ENCODE measurements around the gene UNC5C. TPM values are rescaled to one million over a fixed set of nuclear protein-coding genes. Genes with fewer than 3 reads are reported as not detected.

Gene UNC5C
- total RNA-seq, 4 donors from 2014 or later, result 1.6 to 4.4 (median 3.2) TPM

- 68% methylated on average over 2 of the region's 2 CpGs; no CpG with 5 or more reads in 1 of the 2 donors for WGBS, 2 donors (ENCODE audit: low coverage in 1 of 2)
- no peak overlapping the region for H3K4me3 ChIP-seq
- no peaks in the 10 kb centered on the region for H3K9me3 ChIP-seq
- TF ChIP-seq POLR2A (IDR thresholded peaks at IDR 0.05), result no peak
- no peak for TF ChIP-seq EP300 (IDR thresholded peaks at IDR 0.05)
- no peaks in the 10 kb centered on the region for H3K36me3 ChIP-seq
- ATAC-seq, result no peak
- H3K27ac ChIP-seq, result no peak overlapping the region
- H3K27me3 ChIP-seq, result no peaks in the 10 kb centered on the region
- H3K4me1 ChIP-seq, result no peaks in the 10 kb centered on the region
Observed at GRCh38 chr4:95524729-95525128, 24.0 kb downstream of the UNC5C start.

DNA sequence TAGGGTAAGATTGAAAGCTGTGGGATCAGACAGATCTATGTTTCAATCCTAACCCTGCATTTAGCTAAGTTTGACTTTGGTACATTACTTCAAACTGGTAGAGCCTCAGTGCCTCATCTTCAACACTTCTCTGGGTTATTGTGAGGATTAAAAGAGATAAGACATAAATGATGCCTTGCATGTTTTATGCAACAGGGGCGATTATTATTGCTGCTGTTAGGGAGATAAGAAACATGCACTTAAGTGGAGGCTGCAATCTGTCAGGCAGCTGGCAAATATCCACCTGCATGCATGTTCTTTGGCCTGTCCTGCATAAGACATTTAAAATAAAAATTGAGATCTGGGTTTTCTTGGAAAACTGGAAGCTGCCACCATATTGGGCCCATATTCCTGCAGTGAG lies 24.6 kb downstream of the UNC5C start:
- Histone ChIP-seq H3K4me3 (no peak overlapping the region), H3K36me3 (no peaks in the 10 kb centered on the region), H3K9me3 (no peaks in the 10 kb centered on the region), H3K27ac (no peak overlapping the region), H3K4me1 (no peaks in the 10 kb centered on the region), H3K27me3 (no peaks in the 10 kb centered on the region)
- TF ChIP-seq POLR2AphosphoS5 (IDR thresholded peaks at IDR 0.05) (no peak), POLR2A (IDR thresholded peaks at IDR 0.05) (no peak), CTCF (IDR thresholded peaks at IDR 0.05) (no peak), EP300 (IDR thresholded peaks at IDR 0.05) (no peak)
- no peak for ATAC-seq
- WGBS, 2 donors (ENCODE audit: low coverage in 1 of 2), result 33 to 60% methylated on average over 1 of the region's 1 CpG

DNA sequence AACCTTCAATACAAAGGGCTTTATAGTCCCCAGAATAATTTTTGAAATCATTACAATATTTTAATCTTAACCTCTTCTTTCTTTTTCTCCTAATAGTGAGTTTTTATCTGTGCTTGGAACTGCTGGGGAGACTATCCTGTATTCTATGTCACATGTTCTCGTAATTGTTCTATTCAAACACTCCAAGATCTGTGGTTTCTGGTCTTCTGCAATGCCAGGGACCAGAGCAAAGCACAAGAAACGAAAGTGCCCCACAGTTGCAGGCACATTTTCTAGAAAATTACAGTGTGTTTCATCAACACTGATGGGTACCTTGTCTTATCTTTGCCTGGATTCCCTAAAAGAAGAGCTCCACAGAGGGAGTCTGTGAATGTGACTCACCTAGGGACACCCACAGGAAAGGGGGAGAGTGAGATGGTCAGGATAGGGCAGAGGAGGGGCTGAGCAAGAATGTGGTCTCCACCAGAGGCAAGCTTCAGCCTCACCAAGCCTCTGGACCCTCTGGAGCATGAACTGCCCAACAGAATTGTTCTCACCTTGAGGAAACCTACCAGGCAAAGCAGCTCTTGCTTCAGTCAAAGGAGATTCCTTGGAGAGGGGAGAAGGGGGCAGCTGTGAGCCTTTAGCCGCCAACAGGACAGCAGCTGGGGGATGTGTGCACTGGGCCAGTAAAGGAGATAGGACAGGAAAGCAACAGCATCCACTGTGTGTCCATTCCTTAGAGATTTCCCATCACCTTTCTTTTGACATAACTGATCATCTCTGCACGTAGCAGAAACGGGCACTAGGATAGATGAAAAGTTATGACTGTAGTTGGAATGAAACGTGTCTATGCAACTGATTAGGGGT lies 25.9 kb downstream of the UNC5C start:
- no peaks in the 10 kb centered on the region for H3K4me1 ChIP-seq
- H3K4me3 ChIP-seq, result no peak overlapping the region
- no peaks in the 10 kb centered on the region for H3K36me3 ChIP-seq
- no peak for ATAC-seq
- no peaks in the 10 kb centered on the region for H3K27me3 ChIP-seq
- H3K9me3 ChIP-seq, result no peaks in the 10 kb centered on the region
- TF ChIP-seq CTCF (IDR thresholded peaks at IDR 0.05), result no peak
- no peak for TF ChIP-seq EP300 (IDR thresholded peaks at IDR 0.05)
- no peak for TF ChIP-seq POLR2A (IDR thresholded peaks at IDR 0.05)
- no peak for TF ChIP-seq POLR2AphosphoS5 (IDR thresholded peaks at IDR 0.05)
- 93 to 97% methylated on average over 5 of the region's 6 CpGs for WGBS, 2 donors (ENCODE audit: low coverage in 1 of 2)
- H3K27ac ChIP-seq, result no peak overlapping the region

- ATAC-seq, result no peak
- H3K9me3 ChIP-seq, result no peaks in the 10 kb centered on the region
- H3K4me3 ChIP-seq, result no peak overlapping the region
- TF ChIP-seq POLR2A (IDR thresholded peaks at IDR 0.05), result no peak
- TF ChIP-seq POLR2AphosphoS5 (IDR thresholded peaks at IDR 0.05), result no peak
- TF ChIP-seq CTCF (IDR thresholded peaks at IDR 0.05), result no peak
- TF ChIP-seq EP300 (IDR thresholded peaks at IDR 0.05), result no peak
- no peaks in the 10 kb centered on the region for H3K4me1 ChIP-seq
- no peaks in the 10 kb centered on the region for H3K36me3 ChIP-seq
- WGBS, 2 donors (ENCODE audit: low coverage in 1 of 2), result 36 to 38% methylated on average over 7 of the region's 7 CpGs
- no peak overlapping the region for H3K27ac ChIP-seq
- H3K27me3 ChIP-seq, result no peaks in the 10 kb centered on the region
Observed at GRCh38 chr4:95517576-95518345, 31.0 kb downstream of the UNC5C start.

DNA sequence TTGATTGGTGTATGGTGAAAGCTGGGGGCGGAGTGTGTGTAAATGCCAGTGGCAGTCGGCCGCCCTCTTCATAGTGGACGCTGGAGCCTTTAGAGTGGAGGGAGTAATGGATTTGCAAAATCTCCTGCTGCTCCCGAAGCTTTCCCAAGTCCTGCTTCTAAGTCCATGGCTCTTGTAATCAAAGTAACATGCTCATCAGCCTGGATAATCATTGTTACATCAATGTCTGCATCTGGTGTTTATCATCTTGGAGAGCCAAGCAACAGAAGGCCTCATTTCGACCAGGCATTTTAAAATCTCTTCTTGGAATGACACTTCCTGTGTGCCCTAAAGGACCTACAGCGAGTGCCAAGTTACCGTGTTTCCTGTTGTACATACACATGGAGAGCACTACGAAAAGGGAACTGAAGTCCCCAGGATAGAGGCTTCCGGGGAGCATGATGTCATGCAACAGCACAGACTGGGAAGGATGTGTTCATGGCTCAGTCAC lies 32.2 kb downstream of the UNC5C start:
- TF ChIP-seq POLR2AphosphoS5 (IDR thresholded peaks at IDR 0.05), result no peak
- TF ChIP-seq EP300 (IDR thresholded peaks at IDR 0.05), result no peak
- no peak for TF ChIP-seq CTCF (IDR thresholded peaks at IDR 0.05)
- TF ChIP-seq POLR2A (IDR thresholded peaks at IDR 0.05), result no peak
- ATAC-seq, result no peak
- no peak overlapping the region for H3K27ac ChIP-seq
- no peaks in the 10 kb centered on the region for H3K4me1 ChIP-seq
- H3K36me3 ChIP-seq, result no peaks in the 10 kb centered on the region
- H3K27me3 ChIP-seq, result no peaks in the 10 kb centered on the region
- no peak overlapping the region for H3K4me3 ChIP-seq
- H3K9me3 ChIP-seq, result no peaks in the 10 kb centered on the region
- WGBS, 2 donors (ENCODE audit: low coverage in 1 of 2), result 72% methylated on average over 7 of the region's 10 CpGs; no CpG with 5 or more reads in 1 of the 2 donors
